GM12865 (cell line): ENCODE results near the gene TSPAN13.

Experiments
- DNase-seq: peaks from one replicate; pipeline ENCODE4 v3.0.0; 2010; ENCODE audit warnings: low read depth
- H3K4me3 ChIP-seq: 2 replicates; pipeline ENCODE4 v1.5.1; 2011; ENCODE audit warnings: mild to moderate bottlenecking, low read depth, low read length, control low read depth
- CTCF ChIP-seq: IDR thresholded peaks from 2 replicates; pipeline ENCODE4 v1.5.1; 2011; ENCODE audit warnings: low read length, control low read depth, low read depth, inconsistent platforms; ENCODE audit not compliant: insufficient read depth; ENCODE audit errors: missing control alignments

Gene TSPAN13

GRCh38 chr7:16812542-16813231 is 59.1 kb downstream of the TSPAN13 start:
- no peak for TF ChIP-seq CTCF
- no peak for DNase-seq
- no peak overlapping the region for H3K4me3 ChIP-seq

DNA sequence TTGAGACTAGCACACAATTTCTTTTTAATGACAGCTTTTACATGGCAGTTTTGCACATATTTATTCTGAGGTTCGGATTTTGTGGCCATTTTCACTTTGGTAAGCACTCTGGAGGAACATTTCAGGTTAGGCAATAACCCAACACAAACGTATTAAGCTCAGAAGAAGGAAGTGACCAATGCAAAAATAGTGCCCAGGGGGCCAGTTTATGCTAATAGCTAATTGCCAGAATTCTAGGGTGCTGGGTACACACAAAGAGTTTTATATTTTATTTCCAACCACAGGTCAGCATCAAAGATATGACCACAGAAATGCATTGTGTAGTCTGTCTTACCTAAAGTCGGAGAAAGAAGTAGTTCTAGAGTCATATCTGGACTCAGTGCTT is 59.7 kb downstream of the TSPAN13 start:
- DNase-seq = no peak
- no peak for TF ChIP-seq CTCF
- no peak overlapping the region for H3K4me3 ChIP-seq

- H3K4me3 ChIP-seq = no peak overlapping the region
- DNase-seq = no peak
- no peak for TF ChIP-seq CTCF
Observed at GRCh38 chr7:16815001-16815400, 61.4 kb downstream of the TSPAN13 start.

DNA sequence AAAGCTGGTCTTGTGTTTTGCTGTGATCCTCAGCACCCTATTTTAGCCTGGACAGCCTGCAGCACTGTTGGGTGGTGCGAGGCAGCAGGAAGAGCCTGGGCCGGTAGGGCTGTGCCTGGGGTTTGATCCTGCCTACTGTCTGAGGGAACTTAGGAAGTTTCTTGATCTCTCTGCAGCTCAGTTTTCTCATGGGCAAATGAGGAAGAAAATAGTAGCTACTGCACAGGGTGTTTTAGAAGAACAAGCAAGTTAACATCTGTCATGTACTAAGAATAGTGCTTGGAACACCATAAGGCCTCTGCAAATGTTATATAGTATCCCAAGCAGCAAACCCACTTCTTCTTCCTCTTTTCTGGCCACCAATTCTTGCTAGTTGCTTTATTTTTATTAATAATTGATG is 63.3 kb downstream of the TSPAN13 start:
- DNase-seq = no peak
- no peak overlapping the region for H3K4me3 ChIP-seq
- no peak for TF ChIP-seq CTCF

- no peak for DNase-seq
- TF ChIP-seq CTCF = no peak
Observed at GRCh38 chr7:16817536-16817935, 64.0 kb downstream of the TSPAN13 start.

DNA sequence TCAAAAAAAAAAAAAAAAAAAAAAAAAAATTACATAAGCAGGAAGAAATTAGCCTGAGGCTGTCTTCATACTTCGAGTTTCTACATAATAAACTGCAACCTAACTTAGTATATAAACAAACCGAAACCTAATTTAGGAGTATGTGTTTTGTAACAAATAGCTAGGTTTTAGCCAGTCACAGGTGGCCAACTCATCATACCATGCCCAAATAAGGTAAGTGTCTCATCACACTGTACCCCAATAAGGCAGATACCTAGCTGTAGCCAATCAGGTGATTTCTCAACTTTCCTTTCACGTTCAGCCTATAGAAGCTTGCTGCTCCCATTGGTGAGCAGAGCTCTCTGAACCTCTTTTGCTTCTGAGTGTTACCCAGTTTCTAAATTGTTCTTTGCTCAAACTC is 65.2 kb downstream of the TSPAN13 start:
- no peak for DNase-seq
- H3K4me3 ChIP-seq = no peak overlapping the region
- TF ChIP-seq CTCF = no peak

More at GRCh38 chr7:16817536-16817935, 64.0 kb downstream of the TSPAN13 start:
- no peak overlapping the region for H3K4me3 ChIP-seq

GRCh38 chr7:16822029-16822428 is 68.5 kb downstream of the TSPAN13 start:
- DNase-seq = no peak
- H3K4me3 ChIP-seq = no peak overlapping the region
- TF ChIP-seq CTCF = no peak
